K562 (cell line): ENCODE measurements around the gene PRKCB. TPM values are rescaled to one million over a fixed set of nuclear protein-coding genes. Genes with fewer than 3 reads are reported as not detected.

ENCODE experiments used
- BCL6 ChIP-seq: fragments of 250-450 bp; sonication (Bioruptor Pico); IDR thresholded peaks from 2 replicates; pipeline ENCODE4 v1.4.0; 2020
- DMBX1 ChIP-seq: fragments of 250-450 bp; sonication (Bioruptor Pico); IDR thresholded peaks from 2 replicates; pipeline ENCODE4 v1.8.0; 2022; ENCODE audit warnings: inconsistent platforms, mild to moderate bottlenecking, moderate library complexity, borderline replicate concordance
- ELF4 ChIP-seq: fragments of 450-650 bp; formaldehyde crosslinking; IDR thresholded peaks from 2 replicates; pipeline ENCODE4 v1.4.0; 2022; ENCODE audit warnings: missing genetic modification characterization
- FIP1L1 ChIP-seq: fragments of 200-400 bp; formaldehyde crosslinking; IDR thresholded peaks from 2 replicates; pipeline ENCODE4 v1.6.1; 2018; ENCODE audit warnings: mild to moderate bottlenecking, low read depth, low read length; ENCODE audit not compliant: poor library complexity, severe bottlenecking
- GATAD2B ChIP-seq: fragments of 450-650 bp; IDR thresholded peaks from 2 replicates; pipeline ENCODE4 v1.6.1; 2017; ENCODE audit warnings: mild to moderate bottlenecking, borderline replicate concordance
- HMGN3 ChIP-seq: IDR thresholded peaks from 2 replicates; pipeline ENCODE4 v1.6.1; 2011; ENCODE audit warnings: borderline replicate concordance, low read depth, mild to moderate bottlenecking, mixed read lengths, low read length; ENCODE audit not compliant: insufficient read length; ENCODE audit errors: extremely low read depth
- JUN ChIP-seq, 2 experiments: sonication (generic) in 1 of 2; formaldehyde crosslinking in 1 of 2; IDR thresholded peaks; 2 replicates each; pipeline versions ENCODE4 v1.6.1 to v1.8.0; 2012 to 2022; ENCODE audit warnings: borderline replicate concordance in 2 of 2, mild to moderate bottlenecking in 2 of 2, improper control_type of control experiment in 1 of 2, low read depth in 1 of 2, low read length in 1 of 2, missing genetic modification reagents in 1 of 2
- MAZ ChIP-seq, 2 experiments: fragments of 450-650 bp in 1 of 2; sonication (generic) in 1 of 2; formaldehyde crosslinking; IDR thresholded peaks in 1 of 2; conservative IDR thresholded peaks in 1 of 2; 2 replicates each; pipeline versions ENCODE4 v1.4.0 to v1.5.0; 2020; ENCODE audit warnings: mild to moderate bottlenecking in 1 of 2, missing genetic modification reagents in 1 of 2
- MLX ChIP-seq, 2 experiments: fragments of 450-650 bp in 1 of 2; sonication (generic) in 1 of 2; formaldehyde crosslinking; conservative IDR thresholded peaks; 2 replicates each; pipeline versions ENCODE4 v1.4.0 to v1.8.1; 2020 to 2022; ENCODE audit warnings: mild to moderate bottlenecking in 1 of 2, missing genetic modification reagents in 1 of 2
- MTA2 ChIP-seq: fragments of 450-650 bp; IDR thresholded peaks from 2 replicates; pipeline ENCODE4 v1.6.1; 2016; ENCODE audit warnings: low read depth
- NCOR1 ChIP-seq: fragments of 450-650 bp; IDR thresholded peaks from 2 replicates; pipeline ENCODE4 v1.6.1; 2016; ENCODE audit warnings: mild to moderate bottlenecking, moderate library complexity
- NEUROD1 ChIP-seq: fragments of 150-350 bp; IDR thresholded peaks from 2 replicates; pipeline ENCODE4 v1.6.1; 2014; ENCODE audit warnings: borderline replicate concordance, low read length, low read depth; ENCODE audit not compliant: partially characterized antibody
- PHB2 ChIP-seq: fragments of 450-650 bp; IDR thresholded peaks from 2 replicates; pipeline ENCODE4 v1.6.1; 2017; ENCODE audit warnings: low read depth
- RAD51 ChIP-seq: fragments of 450-650 bp; IDR thresholded peaks from 2 replicates; pipeline ENCODE4 v1.7.1; 2016; ENCODE audit warnings: low read depth, mild to moderate bottlenecking, borderline replicate concordance
- RREB1 ChIP-seq: fragments of 250-450 bp; sonication (Bioruptor Pico); IDR thresholded peaks from 2 replicates; pipeline ENCODE4 v1.4.0; 2020
- SMARCB1 ChIP-seq: IDR thresholded peaks from 2 replicates; pipeline ENCODE4 v1.6.1; 2011; ENCODE audit warnings: improper control_type of control experiment, low read depth; ENCODE audit not compliant: insufficient read length
- TAF9B ChIP-seq: fragments of 450-650 bp; IDR thresholded peaks from 2 replicates; pipeline ENCODE4 v1.6.1; 2018; ENCODE audit warnings: mild to moderate bottlenecking; ENCODE audit not compliant: partially characterized antibody
- TAL1 ChIP-seq: fragments of 450-650 bp; IDR thresholded peaks from 2 replicates; pipeline ENCODE4 v1.6.1; 2016; ENCODE audit warnings: mild to moderate bottlenecking
- ZFX ChIP-seq: sonication (generic); formaldehyde crosslinking; IDR thresholded peaks from 2 replicates; pipeline ENCODE4 v1.8.0; 2022; ENCODE audit warnings: mild to moderate bottlenecking, missing genetic modification reagents, moderate library complexity
- ZNF316 ChIP-seq: fragments of 450-650 bp; IDR thresholded peaks from 2 replicates; pipeline ENCODE4 v1.6.1; 2016
- ZNF354B ChIP-seq: fragments of 250-450 bp; sonication (Bioruptor Pico); IDR thresholded peaks from 2 replicates; pipeline ENCODE4 v1.4.0; 2020
- polyA plus RNA-seq, 8 experiments: library from polyadenylated mRNA; depleted of rRNA in 4 of 8; stranded (reverse) in 5 of 8; unstranded in 3 of 8; fragments of >200 nt; fragmentation: Nextera tagmentation in 2 of 8; fragmentation: Illumina TruSeq in 1 of 8; extraction: Ambion mirVana in 2 of 8; extraction: Trizol in 1 of 8; gene quantifications; 2 replicates each; pipeline versions ENCODE4 v1.2.1 to v1.2.3, GENCODE V29; 2011 to 2014; ENCODE audit warnings: inconsistent platforms in 1 of 8, missing spikeins in 1 of 8
- total RNA-seq, 7 experiments: library from RNA; depleted of rRNA in 6 of 7; stranded (reverse); fragments of >200 nt in 6 of 7; fragmentation: Illumina TruSeq in 2 of 7; extraction: Trizol in 2 of 7; gene quantifications; 2 replicates each; pipeline versions ENCODE4 v1.2.1 to v1.2.3, GENCODE V29; 2011 to 2021; ENCODE audit warnings: low replicate concordance in 1 of 7

The PRKCB gene
- total and polyA plus RNA-seq, 9 of the 15 experiments (the other 6 are each of a cell fraction or from before 2014, with no cell fraction given) = 49.9 to 276 (median 148) TPM

- TF ChIP-seq RREB1 (CRISPR knock-in tag) = peak; percentile 76
- TF ChIP-seq HMGN3 = no peak
- TF ChIP-seq MAZ (CRISPR knock-in tag; conservative IDR thresholded peaks at IDR 0.05 in 1 of 2, IDR thresholded peaks at IDR 0.05 in 1 of 2) = peak in 1 of 2 experiments; percentile 57; a peak in 1 of 4 replicates
- peak; percentile 93 for TF ChIP-seq TAL1
- no peak for TF ChIP-seq ZFX (CRISPR knock-in tag)
- TF ChIP-seq FIP1L1 = no peak
- peak; percentile 23; the same call in 1 of the 2 replicates for TF ChIP-seq RAD51
- peak; percentile 78; the same call in 1 of the 2 replicates for TF ChIP-seq PHB2
- peak; percentile 73 for TF ChIP-seq DMBX1
- 0 out of 2 replicates have a peak, but pooled peaks have one; percentile 34 for TF ChIP-seq BCL6 (CRISPR knock-in tag)
- peak; percentile 84 for TF ChIP-seq GATAD2B
- peak; percentile 38; the same call in 1 of the 2 replicates for TF ChIP-seq ELF4 (CRISPR knock-in tag)
- TF ChIP-seq MLX (CRISPR knock-in tag; conservative IDR thresholded peaks at IDR 0.05) = no peak
- TF ChIP-seq ZNF316 = peak; percentile 97
- peak; percentile 89 for TF ChIP-seq NEUROD1
- peak; percentile 97 for TF ChIP-seq NCOR1
- TF ChIP-seq SMARCB1 = no peak
- peak; percentile 87 for TF ChIP-seq TAF9B
- no peak for TF ChIP-seq ZNF354B (CRISPR knock-in tag)
- peak; percentile 64; the same call in 1 of the 2 replicates for TF ChIP-seq JUN (IDR thresholded peaks at IDR 0.05; ENCODE audit: borderline replicate concordance, low read depth, low read length)
- TF ChIP-seq JUN (CRISPR knock-in tag; IDR thresholded peaks at IDR 0.05; ENCODE audit: borderline replicate concordance) = no peak
- peak; percentile 90 for TF ChIP-seq MTA2
Measured at GRCh38 chr16:23821875-23822688, 13.7 kb upstream of the PRKCB start (continued).
